PC-9 (cell line): Measurements from ENCODE around the gene SHKBP1.

ENCODE experiments used
- EZH2 ChIP-seq: fragments of 200-600 bp; sonication (generic); IDR thresholded peaks from 2 replicates; pipeline ENCODE4 v1.8.0; 2017; ENCODE audit warnings: antibody characterized with exemption, low read depth
- TF ChIP-seq, protein P1 (sequence below): fragments of 200-600 bp; sonication (generic); conservative IDR thresholded peaks from 2 replicates; pipeline ENCODE4 v1.6.1; 2017; ENCODE audit warnings: mixed run types, antibody characterized with exemption, mild to moderate bottlenecking, moderate library complexity

DNA sequence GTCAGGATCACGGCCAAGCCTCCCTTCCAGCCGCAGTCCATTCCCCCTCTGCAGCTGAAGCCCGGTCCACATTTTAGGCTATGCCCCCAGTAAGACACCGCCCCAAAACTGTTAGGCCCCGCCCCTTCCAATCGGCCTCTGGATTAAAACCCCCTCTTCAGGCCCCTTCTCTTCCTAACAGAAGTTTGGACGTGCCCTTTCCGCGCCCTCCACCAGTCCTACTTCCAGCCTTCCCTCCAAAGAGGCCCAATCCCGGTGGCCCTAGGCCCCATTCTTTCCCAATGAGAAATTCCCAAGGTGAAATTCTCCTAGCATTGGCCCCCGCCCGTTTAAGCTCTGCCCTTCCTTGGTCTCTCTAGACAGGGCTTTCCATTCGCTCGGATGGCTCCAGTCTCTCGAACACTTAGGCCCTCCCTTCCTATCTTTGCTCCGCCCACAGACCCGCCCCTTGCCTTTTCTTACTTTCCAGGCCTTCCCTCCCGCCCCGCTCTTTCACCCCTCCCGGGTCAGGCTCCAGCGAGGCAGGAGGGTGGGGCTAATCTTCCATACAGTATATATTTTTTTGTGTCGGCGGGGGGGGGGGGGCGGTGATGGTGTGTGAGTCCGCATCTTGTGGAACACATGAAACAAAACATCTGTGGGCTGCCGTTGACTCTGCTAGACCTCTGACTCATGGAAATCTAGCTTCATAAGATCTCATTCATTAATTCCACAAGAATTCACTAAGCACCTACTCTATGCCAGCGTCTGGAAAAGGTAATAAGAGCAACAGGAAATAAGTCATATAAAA is 38.1 kb downstream of the SHKBP1 start:
- no peak for TF ChIP-seq EZH2
- TF ChIP-seq, protein P1, sequence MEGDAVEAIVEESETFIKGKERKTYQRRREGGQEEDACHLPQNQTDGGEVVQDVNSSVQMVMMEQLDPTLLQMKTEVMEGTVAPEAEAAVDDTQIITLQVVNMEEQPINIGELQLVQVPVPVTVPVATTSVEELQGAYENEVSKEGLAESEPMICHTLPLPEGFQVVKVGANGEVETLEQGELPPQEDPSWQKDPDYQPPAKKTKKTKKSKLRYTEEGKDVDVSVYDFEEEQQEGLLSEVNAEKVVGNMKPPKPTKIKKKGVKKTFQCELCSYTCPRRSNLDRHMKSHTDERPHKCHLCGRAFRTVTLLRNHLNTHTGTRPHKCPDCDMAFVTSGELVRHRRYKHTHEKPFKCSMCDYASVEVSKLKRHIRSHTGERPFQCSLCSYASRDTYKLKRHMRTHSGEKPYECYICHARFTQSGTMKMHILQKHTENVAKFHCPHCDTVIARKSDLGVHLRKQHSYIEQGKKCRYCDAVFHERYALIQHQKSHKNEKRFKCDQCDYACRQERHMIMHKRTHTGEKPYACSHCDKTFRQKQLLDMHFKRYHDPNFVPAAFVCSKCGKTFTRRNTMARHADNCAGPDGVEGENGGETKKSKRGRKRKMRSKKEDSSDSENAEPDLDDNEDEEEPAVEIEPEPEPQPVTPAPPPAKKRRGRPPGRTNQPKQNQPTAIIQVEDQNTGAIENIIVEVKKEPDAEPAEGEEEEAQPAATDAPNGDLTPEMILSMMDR: no peak
